UCSD-AML1 (cell line): ENCODE measurements around the gene VOPP1.
"Not testable (repeated sequence)": the region's sequence is repeated elsewhere in the genome, so short reads cannot be mapped to it uniquely, and the experiment has no call there.

Source experiments
- DNase-seq: peaks from one replicate; lab custom pipeline; 2025; ENCODE audit not compliant: unreplicated experiment; lab: John Stamatoyannopoulos, UW

The VOPP1 gene

DNA sequence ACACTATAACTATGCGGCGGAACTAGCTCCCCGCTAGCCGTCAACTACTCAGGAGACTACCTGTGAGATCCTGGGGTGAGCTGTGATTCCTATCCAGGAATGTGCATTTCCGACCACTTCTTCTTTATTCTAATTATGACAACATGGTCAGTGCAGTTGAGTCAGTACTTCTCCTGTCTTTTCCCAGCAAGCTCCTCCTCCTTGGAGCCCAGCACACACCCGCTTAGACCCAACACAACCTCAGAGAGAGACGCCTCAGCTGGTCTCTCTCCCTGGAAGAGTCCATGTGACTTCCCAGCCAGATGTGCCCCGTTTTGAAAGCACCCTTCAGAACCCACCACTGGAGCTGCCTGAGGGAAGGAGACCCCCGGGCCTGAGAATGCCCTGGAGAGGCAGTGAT lies 100.7 kb downstream of the VOPP1 start:
- not testable (repeated sequence) for DNase-seq

DNA sequence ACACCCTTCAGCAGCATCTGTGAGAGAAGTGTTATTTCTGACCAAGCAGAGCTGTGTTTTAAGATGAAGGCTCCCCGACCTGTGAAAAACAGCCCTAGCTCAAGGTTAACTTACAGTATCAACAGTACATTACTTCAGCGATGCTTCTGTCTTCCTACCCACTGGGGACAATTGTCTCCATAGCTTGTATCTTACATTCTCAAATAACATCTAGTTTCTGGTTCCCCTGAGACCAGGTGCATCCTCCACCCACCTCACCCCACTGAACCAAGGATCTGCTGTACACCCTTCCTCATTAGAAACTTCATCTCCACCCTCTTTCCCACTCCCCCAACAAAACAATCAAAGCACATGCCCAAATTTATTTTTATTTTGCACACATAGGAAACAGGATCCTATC lies 102.0 kb downstream of the VOPP1 start:
- no peak for DNase-seq

DNA sequence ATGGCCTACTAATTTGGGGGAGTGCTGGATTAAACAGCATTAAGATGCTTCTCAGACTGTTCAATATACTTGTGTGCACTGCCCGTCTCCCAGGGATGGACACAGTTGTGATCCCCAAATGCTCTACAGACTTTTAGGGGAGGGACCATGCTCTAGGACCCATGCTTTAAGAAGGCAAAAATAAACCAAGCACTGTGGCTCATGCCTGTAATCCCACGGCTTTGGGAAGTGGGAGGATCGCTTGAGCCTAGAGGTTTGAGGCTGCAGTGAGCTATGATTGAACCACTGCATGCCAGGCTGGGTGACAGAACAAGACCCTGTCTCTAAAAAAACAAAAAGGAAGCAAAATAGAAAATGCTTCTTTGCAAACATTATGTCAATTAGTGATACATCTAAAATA lies 102.6 kb downstream of the VOPP1 start:
- no peak for DNase-seq

- no peak for DNase-seq
These were observed 103.0 kb downstream of the VOPP1 start for GRCh38 chr7:55469271-55469681.

DNA sequence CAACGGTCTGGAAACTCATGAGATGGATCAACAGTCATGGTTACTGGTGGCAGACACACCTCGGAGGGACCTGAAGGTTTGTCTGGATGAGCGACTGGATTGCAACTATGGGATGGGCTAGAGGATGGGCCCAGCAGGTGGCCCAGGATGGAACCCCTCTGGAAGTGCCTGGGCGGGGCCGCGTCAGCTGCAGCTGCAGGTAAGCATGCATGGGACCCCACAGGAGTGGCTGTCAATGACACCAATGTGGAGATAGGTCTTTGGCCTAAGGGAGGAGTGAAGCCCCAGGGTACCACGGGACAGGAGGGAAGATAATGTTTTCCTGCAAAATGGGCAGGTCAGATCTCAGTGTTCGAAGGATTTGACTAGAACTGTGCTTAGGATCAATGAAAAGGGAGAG lies 103.8 kb downstream of the VOPP1 start:
- DNase-seq = no peak

DNA sequence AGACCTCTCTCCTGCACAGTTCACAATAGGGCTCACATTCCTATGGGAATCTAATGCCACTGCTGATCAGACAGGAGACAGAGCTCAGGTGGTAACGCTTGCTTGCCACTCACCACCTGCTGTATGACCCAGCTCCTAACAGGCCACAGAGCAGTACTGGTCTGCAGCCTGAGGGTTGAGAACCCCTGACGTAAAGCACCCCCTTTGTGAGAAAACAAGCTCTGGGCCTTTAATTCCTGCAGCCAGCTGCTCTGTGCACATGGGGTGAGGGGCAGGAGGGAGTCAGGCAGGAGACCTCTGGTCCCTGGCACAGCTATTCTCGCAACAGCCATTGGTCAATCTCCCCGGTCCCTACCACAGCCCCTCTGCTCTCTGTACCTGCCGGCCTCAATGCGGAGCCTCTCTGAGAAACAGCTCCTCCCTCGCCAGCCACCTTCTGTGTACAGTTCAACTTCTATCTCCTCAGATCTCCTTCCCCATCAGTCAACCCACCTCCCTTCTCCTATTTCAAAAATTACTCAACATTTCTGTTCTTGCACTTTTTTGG lies 105.2 kb downstream of the VOPP1 start:
- no peak for DNase-seq

- DNase-seq = no peak
These were observed 106.6 kb downstream of the VOPP1 start for GRCh38 chr7:55465691-55466090.

DNA sequence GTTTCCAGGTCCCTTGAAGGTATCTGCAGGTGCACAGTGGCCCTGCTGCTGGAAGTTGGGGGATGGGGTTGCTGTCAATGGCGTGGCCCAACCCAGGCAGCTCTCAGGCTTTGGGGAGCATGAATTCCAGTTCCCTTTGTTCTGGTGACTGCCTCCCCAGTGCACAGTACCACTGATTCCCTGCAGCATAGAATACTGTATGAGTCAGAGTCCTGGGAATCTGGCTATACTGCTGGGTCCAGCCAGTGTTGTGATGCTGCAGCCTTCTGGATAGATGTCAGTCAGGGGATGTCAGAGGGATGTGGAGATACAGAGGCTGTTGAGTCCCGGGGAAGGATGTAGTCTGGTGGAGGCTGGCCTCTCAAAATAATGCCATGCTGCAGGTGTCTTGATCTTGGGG lies 107.9 kb downstream of the VOPP1 start:
- DNase-seq = no peak

DNA sequence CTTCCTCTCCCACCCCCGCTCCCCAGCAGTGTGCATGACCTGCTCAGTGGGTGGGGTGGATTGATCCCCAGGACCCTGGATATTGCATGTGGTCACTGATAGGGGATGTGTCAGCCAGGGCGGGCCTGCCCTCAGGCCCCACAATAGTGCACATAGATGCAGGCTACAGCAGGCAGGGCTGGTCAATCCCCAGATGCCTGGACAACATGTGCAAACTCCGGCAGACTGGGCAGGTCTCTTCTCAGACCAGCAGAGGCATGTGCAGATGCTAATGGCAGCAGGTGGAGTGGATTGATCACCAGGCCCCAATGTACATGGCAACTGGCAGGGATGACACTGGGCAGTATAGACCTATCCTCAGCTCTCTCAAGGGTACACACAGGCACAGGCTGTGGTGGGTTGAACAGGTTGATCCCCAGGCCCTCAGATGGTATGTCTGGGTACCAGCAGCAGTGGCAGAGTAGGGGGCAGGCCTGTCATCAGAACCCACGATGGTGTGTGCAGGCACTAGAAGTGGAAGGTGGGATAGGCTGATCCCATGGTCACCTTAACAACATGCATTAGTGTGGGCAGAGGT lies 108.5 kb downstream of the VOPP1 start:
- no peak for DNase-seq

DNA sequence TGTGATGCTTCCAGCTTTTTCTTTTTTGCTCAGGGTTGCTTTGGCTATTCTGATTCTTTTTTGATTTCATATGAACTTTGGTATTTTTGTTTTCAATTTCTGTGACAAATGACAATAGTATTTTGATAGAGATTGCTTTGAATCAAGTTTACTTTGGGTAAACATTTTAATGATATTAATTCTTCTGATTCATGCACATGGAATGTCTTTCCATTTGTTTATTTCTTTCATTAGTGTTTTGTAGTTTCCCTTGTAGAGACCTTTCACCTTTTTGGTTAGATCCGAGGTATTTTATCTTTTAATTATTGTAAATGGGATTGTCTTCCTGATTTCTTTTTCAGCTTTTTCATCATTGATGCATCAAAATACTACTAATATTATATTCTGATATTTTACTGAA lies 114.0 kb downstream of the VOPP1 start:
- DNase-seq = no peak

GRCh38 chr7:55457801-55458200 lies 114.5 kb downstream of the VOPP1 start:
- no peak for DNase-seq

DNA sequence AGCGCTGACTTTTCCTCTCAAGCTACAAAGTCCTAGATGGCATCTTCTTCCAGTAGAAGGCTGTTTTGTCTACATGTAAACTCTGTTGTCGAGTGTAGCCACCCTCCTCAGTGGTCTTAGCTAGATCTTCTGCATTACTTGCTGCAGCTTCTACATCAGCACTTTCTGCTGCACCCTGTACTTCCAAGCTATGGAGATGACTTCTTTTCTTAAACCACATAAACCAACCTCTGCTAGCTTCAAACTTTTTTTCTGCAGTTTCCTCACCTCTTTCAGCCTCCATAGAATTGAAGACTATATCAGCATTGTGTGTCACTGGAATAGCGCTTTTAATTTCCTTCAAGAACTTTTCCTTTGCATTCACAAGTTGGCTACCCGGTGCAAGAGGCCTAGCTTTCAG lies 119.3 kb downstream of the VOPP1 start:
- no peak for DNase-seq

- no peak for DNase-seq
These were observed 122.2 kb downstream of the VOPP1 start for GRCh38 chr7:55449992-55450535.

- DNase-seq = no peak
These were observed 122.9 kb downstream of the VOPP1 start for GRCh38 chr7:55449205-55449991.

DNA sequence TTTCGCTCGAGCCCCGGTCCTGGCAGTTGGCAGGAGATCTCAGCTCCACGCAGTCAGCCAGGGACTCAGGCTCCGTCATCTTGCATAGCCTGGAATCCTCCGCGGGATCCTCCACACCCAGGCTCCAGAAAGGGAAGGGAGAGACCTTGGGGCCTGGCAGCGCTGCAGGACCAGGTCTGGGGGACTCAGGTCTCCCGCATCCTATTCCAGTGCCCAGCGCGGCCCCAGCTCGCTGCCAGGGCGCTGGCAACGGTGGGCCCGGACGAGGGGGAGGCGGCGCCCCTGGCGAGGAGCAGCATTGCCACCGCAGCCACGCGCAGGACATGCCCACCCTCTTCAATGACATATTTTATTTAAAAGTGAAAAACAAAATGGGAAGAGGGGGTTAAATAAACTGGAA lies 123.8 kb downstream of the VOPP1 start:
- DNase-seq = no peak

DNA sequence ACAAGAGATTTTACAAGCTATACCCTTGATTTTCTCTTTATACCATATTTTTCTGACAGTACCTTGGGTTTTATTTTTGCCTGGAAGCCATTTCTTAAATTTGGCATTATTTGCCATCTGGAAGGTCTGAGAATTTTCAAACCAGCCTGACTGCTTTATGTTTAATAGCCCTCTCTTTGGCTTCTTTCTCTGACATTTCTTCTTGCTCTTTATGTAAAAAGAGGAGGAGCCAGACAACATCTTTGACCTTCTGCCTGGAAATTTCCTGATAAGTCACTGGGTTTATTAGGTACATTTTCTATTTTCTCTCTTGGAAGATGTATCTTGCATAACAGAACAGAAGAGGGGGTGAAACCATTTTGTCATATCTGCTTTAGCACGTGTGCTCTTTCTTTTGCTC lies 127.5 kb downstream of the VOPP1 start:
- no peak for DNase-seq

DNA sequence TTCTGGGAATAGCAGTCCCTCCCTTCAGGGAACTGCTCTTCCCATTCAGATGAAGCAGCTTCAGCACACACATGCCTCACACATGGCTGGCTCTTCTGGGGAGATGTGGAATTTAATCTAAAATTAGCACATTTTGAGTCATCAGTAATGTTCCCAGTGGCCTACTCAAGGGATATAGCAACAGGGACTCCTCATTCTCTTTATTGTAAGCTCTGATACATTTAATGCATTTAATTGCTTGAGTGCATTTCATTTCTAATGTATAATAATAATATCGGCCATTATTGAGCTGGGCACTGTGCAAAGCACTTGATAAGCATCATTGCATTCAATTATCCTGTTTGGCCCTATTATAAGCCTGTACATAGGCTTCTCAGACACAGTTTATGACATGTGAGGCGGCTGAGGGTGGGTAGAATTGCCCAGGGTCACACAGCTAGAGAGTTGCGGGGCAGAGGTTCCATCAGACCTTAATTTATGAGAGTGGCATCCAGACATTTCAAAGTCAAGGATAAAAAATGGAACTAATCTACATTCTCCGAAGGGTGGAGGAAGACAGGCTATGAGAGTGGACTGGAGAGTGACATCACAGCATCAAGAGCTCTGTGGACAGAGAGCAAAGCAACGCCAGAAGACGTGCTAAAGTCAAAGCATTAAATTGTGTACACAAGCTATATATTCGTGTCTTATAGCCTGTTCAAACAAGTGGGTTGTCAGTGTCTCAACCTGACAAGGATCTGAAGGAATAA lies 130.4 kb downstream of the VOPP1 start:
- no peak for DNase-seq

- DNase-seq = no peak
These were observed 131.3 kb downstream of the VOPP1 start for GRCh38 chr7:55441002-55441401.

DNA sequence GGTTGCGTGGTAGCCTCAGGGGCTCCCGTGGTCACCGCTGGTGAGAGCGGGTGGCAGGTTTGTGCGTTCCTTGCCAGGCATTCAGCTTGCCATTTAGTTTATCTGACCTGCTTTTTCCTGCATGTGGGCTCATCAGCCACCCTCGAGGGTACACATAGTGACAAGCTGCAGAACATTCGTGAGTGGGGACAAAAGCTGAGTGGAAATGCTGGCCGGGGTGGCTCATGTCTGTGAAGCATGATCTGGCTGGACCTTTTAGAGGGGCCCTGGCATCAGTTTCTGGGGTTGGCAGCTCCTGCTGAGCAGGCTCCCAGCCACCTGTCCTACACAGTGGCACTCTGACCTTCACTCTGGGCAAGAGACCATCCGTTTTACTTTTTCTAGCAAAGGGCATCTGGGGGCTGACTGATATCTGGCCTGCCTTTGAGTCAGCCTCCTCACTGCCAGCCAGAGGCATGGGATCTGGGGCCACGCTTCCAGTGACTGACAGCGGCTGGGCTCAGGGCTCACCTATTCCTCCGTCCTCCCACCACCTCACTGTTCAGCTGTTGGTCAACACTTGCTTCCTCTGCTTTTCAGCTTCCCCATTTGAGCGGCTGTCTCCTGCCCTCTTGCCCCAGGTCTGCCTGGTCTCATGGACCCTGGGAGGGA lies 132.1 kb downstream of the VOPP1 start:
- no peak for DNase-seq

- DNase-seq = no peak
These were observed 132.7 kb downstream of the VOPP1 start for GRCh38 chr7:55439627-55440026.
